Psoas muscle (tissue), 8 donors: ENCODE data around the gene SINHCAF. TPM values are rescaled to one million over a fixed set of nuclear protein-coding genes. Genes with fewer than 3 reads are reported as not detected.

ENCODE experiments used
- ATAC-seq, 4 donors: fragments of 200-7000 bp; cut with Tn5 transposase; one replicate each; pipeline ENCODE4 v1.9.1; 2020; ENCODE audit warnings: moderate library complexity in 3 of 4, mild to moderate bottlenecking in 2 of 4
- DNase-seq, 2 donors: peaks; one replicate each; pipeline ENCODE4 v3.0.0-alpha.2; 2020
- H3K27ac ChIP-seq: fragments of 200-600 bp; one replicate; pipeline ENCODE4 v1.8.0; 2022
- H3K27me3 ChIP-seq, 3 donors: fragments of 200-600 bp in 1 of 3; one replicate each; pipeline versions ENCODE4 v1.6.1 to v1.8.0; 2013 to 2022; ENCODE audit warnings: low read length in 2 of 3, mild to moderate bottlenecking in 2 of 3, moderate library complexity in 1 of 3; ENCODE audit not compliant: insufficient read depth in 3 of 3
- H3K36me3 ChIP-seq, 2 donors: fragments of 200-600 bp in 1 of 2; one replicate each; pipeline versions ENCODE4 v1.6.1 to v1.8.0; 2013 to 2022; ENCODE audit warnings: low read depth in 1 of 2, mild to moderate bottlenecking in 1 of 2, moderate library complexity in 1 of 2; ENCODE audit not compliant: insufficient read depth in 1 of 2
- H3K4me1 ChIP-seq: fragments of 200-600 bp; one replicate; pipeline ENCODE4 v1.8.0; 2022
- H3K4me3 ChIP-seq: fragments of 200-600 bp; one replicate; pipeline ENCODE4 v1.8.0; 2022; ENCODE audit warnings: mild to moderate bottlenecking
- H3K9me3 ChIP-seq: fragments of 200-600 bp; one replicate; pipeline ENCODE4 v1.8.0; 2022
- CTCF ChIP-seq: fragments of 200-600 bp; IDR thresholded peaks from one replicate; pipeline ENCODE4 v1.8.0; 2022; ENCODE audit warnings: antibody characterized with exemption
- WGBS, 3 donors: extraction: QIAGEN DNeasy Blood & Tissue Kit; methylation state at CpG; one replicate each; pipeline versions ENCODE4 v1.1.6 to v1.1.7; 2013; 5-methylcytosine and 5-hydroxymethylcytosine counted together
- intact Hi-C, 2 donors: fragments of 100-400 bp; cut with DNase I; formaldehyde crosslinking; loops; one replicate each; pipeline versions ENCODE4 v1.11.0 to v1.14.2; 2022
- polyA plus RNA-seq, 3 donors: library from polyadenylated mRNA; stranded (reverse); fragments of 200-250 nt; gene quantifications; one replicate each; pipeline ENCODE4 v1.2.3, GENCODE V29; 2013
- total RNA-seq, 4 donors: library from RNA; stranded (reverse); fragmentation: NEBNext Ultra II Directional in 2 of 4; extraction: Animal tissue kit (Norgen Biotek cat#: 25700) in 2 of 4; gene quantifications; one replicate each; pipeline versions ENCODE4 v1.2.1 to v1.2.4, GENCODE V29; 2021 to 2023
- donor health status: healthy with polysubstance abuse.
- donor health status: DM: no; HTN: no; CAD: no; lungs with moderate emphysema.
- donor health status: Bipolar disorder and iron deficiency.
- donor health status: healthy.
- donor health status: DM: yes; HTN: yes; CAD: no.
- donor health status: DM: no; HTN: no; CAD: no.
- donor health status: DM: no; HTN: no; CAD: no.
- donor health status: DM: yes; HTN: yes; CAD: no.

SINHCAF gene
- total and polyA plus RNA-seq, 7 donors: 1.3 to 7.7 (median 2.9) TPM

DNA sequence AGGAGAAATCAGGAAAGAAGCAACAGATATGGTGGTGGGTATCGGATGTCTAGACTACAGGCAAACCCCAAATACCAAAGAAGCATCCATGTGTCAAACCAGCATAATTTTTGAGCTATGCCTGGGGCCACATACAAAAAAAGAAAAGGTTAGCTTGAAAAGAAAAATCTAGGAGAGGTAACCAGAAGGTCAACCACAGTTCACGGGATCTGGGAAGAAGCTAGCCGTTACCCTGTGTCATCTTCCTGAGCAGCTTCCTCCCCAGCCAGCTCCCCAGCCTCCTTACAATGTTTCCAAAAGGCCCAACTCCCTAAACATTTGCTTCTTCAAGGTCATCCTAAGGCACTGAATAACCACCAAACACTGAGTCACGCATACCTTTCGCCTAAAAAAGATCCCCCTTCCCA is 3.1 kb downstream of the SINHCAF start:
- Histone ChIP-seq H3K27ac (no peak overlapping the region), H3K27me3 (peaks cover 0 to 49% (median 0%) of the 10 kb centered on the region in 3 donors), H3K4me1 (no peaks in the 10 kb centered on the region), H3K4me3 (peak overlapping the region; percentile 82), H3K9me3 (no peaks in the 10 kb centered on the region), H3K36me3 (no peaks in the 10 kb centered on the region)
- 78 to 86% (median 82%) methylated on average over 5 of the region's 5 CpGs for WGBS, 3 donors
- DNase-seq: no peak
- no peak for ATAC-seq
- no peak for TF ChIP-seq CTCF
- intact Hi-C loops: no loop called here

DNA sequence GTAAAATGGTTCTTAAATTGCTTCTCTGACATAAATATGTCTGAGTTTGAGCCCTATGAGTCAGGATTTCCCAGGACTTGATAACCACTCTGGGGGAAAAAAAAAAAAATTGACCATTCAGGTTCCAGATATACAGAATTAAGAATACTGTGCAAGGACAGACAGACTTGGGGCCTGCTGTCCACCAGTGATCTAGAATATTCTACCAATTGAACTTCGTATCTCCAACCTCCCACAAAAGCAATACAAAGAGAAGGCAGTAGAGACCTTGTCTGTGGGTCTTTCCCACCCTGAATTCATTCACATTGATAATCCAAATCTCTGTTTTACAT is 4.1 kb downstream of the SINHCAF start:
- WGBS, 3 donors: 94 to 100% (median 100%) methylated on average over 1 of the region's 1 CpG
- Histone ChIP-seq H3K4me1 (no peaks in the 10 kb centered on the region), H3K27me3 (peaks cover 0 to 49% (median 0%) of the 10 kb centered on the region in 3 donors), H3K27ac (no peak overlapping the region), H3K9me3 (no peaks in the 10 kb centered on the region), H3K4me3 (no peak overlapping the region), H3K36me3 (no peaks in the 10 kb centered on the region)
- TF ChIP-seq CTCF: no peak
- intact Hi-C loops: no loop called here
- ATAC-seq (no peak), DNase-seq (no peak)

DNA sequence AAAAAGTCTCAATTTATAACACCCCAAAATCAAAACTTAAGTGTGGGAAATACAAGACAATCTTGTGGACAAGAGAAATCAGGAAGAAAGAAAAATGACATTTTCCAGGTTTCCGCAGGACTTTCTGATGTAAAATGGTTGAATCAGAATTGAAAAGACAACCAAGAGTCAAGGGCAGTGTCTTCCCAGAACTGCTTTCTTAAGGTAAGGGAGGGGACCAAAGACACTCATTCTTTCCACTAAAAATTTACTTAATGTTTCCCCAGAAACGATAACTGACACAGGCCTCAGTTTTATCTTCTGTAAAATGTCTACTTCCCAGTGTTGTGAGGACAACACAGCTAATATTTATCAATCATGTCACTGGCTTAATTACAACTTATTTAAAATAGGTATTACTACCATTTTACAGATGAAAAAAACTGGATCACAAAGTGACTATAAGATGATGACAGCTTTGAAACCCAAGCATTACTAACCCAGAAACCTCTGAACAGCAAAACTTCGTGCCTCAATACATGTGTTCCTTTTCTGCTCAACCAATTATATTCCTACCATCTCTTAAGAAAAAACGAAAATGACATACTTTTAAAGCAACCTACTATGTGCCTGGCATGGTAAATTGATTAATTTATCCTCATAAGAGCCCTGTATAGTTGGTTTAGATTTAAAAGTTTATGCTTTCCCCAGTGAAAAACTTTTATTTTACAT is 4.6 kb downstream of the SINHCAF start:
- DNase-seq: no peak
- ATAC-seq: no peak
- no peaks in the 10 kb centered on the region for H3K4me1 ChIP-seq
- no peak overlapping the region for H3K4me3 ChIP-seq
- H3K9me3 ChIP-seq: no peaks in the 10 kb centered on the region
- H3K36me3 ChIP-seq: no peaks in the 10 kb centered on the region
- intact Hi-C loops: no loop called here
- H3K27me3 ChIP-seq: peaks cover 0 to 49% (median 0%) of the 10 kb centered on the region in 3 donors
- no peak for TF ChIP-seq CTCF
- H3K27ac ChIP-seq: no peak overlapping the region
- 89 to 91% (median 90%) methylated on average over 4 of the region's 4 CpGs for WGBS, 3 donors

- H3K4me3 ChIP-seq: no peak overlapping the region
- H3K27ac ChIP-seq: no peak overlapping the region
- WGBS, 3 donors: 98 to 100% (median 98%) methylated on average over 2 of the region's 2 CpGs
- ATAC-seq (no peak), DNase-seq (no peak)
- peaks cover 0 to 49% (median 0%) of the 10 kb centered on the region in 3 donors for H3K27me3 ChIP-seq
- H3K36me3 ChIP-seq: no peaks in the 10 kb centered on the region
- H3K9me3 ChIP-seq: no peaks in the 10 kb centered on the region
- no peak for TF ChIP-seq CTCF
- intact Hi-C loops: no loop called here
- H3K4me1 ChIP-seq: no peaks in the 10 kb centered on the region
Observed at GRCh38 chr12:31318657-31319269, 7.2 kb downstream of the SINHCAF start.
